HEK293 (cell line): ENCODE measurements around the gene TMED4.
A peak's percentile ranks its signal among the peaks of the same experiment; 100 is the strongest.

ENCODE experiments used
- CTCF ChIA-PET: fragments of 350-600 bp; formaldehyde crosslinking; extraction: SDS; loops from one replicate; lab custom pipeline; 2021; ENCODE audit warnings: antibody characterized with exemption; lab: Yijun Ruan, JAX
- POLR2A ChIA-PET: fragments of 300-600 bp; formaldehyde crosslinking; extraction: SDS; loops from one replicate; lab custom pipeline; 2020; ENCODE audit warnings: antibody characterized with exemption, inconsistent platforms; lab: Yijun Ruan, JAX
- H3K27ac ChIP-seq: fragments of 200-500 bp; sonication (Bioruptor generic); 2 replicates; pipeline ENCODE4 v1.5.1; 2014; ENCODE audit warnings: low read depth, low read length, control low read depth, inconsistent platforms; ENCODE audit errors: extremely low read depth
- H3K36me3 ChIP-seq, 2 experiments: fragments of 200-500 bp in 1 of 2; sonication (Bioruptor generic) in 1 of 2; 1 replicate in 1 of 2; 2 replicates in 1 of 2; pipeline ENCODE4 v1.5.1; 2014 to 2017; ENCODE audit warnings: inconsistent platforms in 2 of 2, low read length in 2 of 2; ENCODE audit not compliant: control insufficient read depth in 2 of 2, insufficient read depth in 1 of 2
- H3K4me1 ChIP-seq: fragments of 200-500 bp; sonication (Bioruptor generic); 2 replicates; pipeline ENCODE4 v1.5.1; 2014; ENCODE audit warnings: mild to moderate bottlenecking, low read length, inconsistent platforms; ENCODE audit not compliant: control insufficient read depth, insufficient read depth
- H3K4me3 ChIP-seq: 2 replicates; pipeline ENCODE4 v1.5.1; 2011; ENCODE audit warnings: low read depth, mild to moderate bottlenecking, control low read depth, low read length, moderate library complexity
- H3K9me3 ChIP-seq: fragments of 200-500 bp; sonication (Bioruptor generic); 2 replicates; pipeline ENCODE4 v1.5.1; 2014; ENCODE audit warnings: low read depth, low read length, inconsistent platforms; ENCODE audit not compliant: control insufficient read depth, insufficient read depth
- KLF1 ChIP-seq: fragments of 450-650 bp; formaldehyde crosslinking; IDR thresholded peaks from 2 replicates; pipeline ENCODE4 v1.5.1; 2016; ENCODE audit warnings: missing biosample characterization, missing genetic modification characterization
- KLF16 ChIP-seq: fragments of 450-650 bp; formaldehyde crosslinking; IDR thresholded peaks from 2 replicates; pipeline ENCODE4 v1.5.1; 2017; ENCODE audit warnings: missing biosample characterization, missing genetic modification characterization
- SCRT2 ChIP-seq: fragments of 450-650 bp; formaldehyde crosslinking; IDR thresholded peaks from 2 replicates; pipeline ENCODE4 v1.5.1; 2016; ENCODE audit warnings: missing biosample characterization, missing genetic modification characterization
- ZFHX2 ChIP-seq: fragments of 450-650 bp; formaldehyde crosslinking; conservative IDR thresholded peaks from 2 replicates; pipeline ENCODE4 v1.5.1; 2016; ENCODE audit warnings: missing biosample characterization, missing genetic modification characterization
- ZFP37 ChIP-seq: fragments of 450-650 bp; formaldehyde crosslinking; IDR thresholded peaks from 2 replicates; pipeline ENCODE4 v1.5.1; 2016; ENCODE audit warnings: missing biosample characterization, missing genetic modification characterization
- ZNF10 ChIP-seq: fragments of 450-650 bp; formaldehyde crosslinking; IDR thresholded peaks from 2 replicates; pipeline ENCODE4 v1.5.1; 2017; ENCODE audit warnings: missing biosample characterization, missing genetic modification characterization
- ZNF114 ChIP-seq: fragments of 450-650 bp; formaldehyde crosslinking; IDR thresholded peaks from 2 replicates; pipeline ENCODE4 v1.5.0; 2017; ENCODE audit warnings: missing biosample characterization, missing genetic modification characterization
- ZNF175 ChIP-seq: fragments of 450-650 bp; formaldehyde crosslinking; IDR thresholded peaks from 2 replicates; pipeline ENCODE4 v1.5.1; 2016; ENCODE audit warnings: missing biosample characterization, missing genetic modification characterization
- ZNF221 ChIP-seq: fragments of 450-650 bp; formaldehyde crosslinking; IDR thresholded peaks from 2 replicates; pipeline ENCODE4 v1.5.1; 2017; ENCODE audit warnings: missing biosample characterization, missing genetic modification characterization, borderline replicate concordance
- ZNF335 ChIP-seq: fragments of 450-650 bp; formaldehyde crosslinking; conservative IDR thresholded peaks from 2 replicates; pipeline ENCODE4 v1.5.1; 2016; ENCODE audit warnings: missing biosample characterization, missing genetic modification characterization
- ZNF404 ChIP-seq: fragments of 450-650 bp; formaldehyde crosslinking; IDR thresholded peaks from 2 replicates; pipeline ENCODE4 v1.5.1; 2017; ENCODE audit warnings: missing biosample characterization, missing genetic modification characterization
- ZNF529 ChIP-seq: fragments of 450-650 bp; formaldehyde crosslinking; IDR thresholded peaks from 2 replicates; pipeline ENCODE4 v1.5.1; 2017; ENCODE audit warnings: missing genetic modification characterization, missing biosample characterization; ENCODE audit not compliant: insufficient replicate concordance
- ZNF549 ChIP-seq: fragments of 450-650 bp; IDR thresholded peaks from 2 replicates; pipeline ENCODE4 v1.5.1; 2018; ENCODE audit warnings: missing biosample characterization, missing genetic modification characterization, mild to moderate bottlenecking, inconsistent platforms, moderate library complexity
- ZNF600 ChIP-seq: fragments of 450-650 bp; formaldehyde crosslinking; IDR thresholded peaks from 2 replicates; pipeline ENCODE4 v1.5.1; 2016; ENCODE audit warnings: missing biosample characterization, missing genetic modification characterization
- ZNF621 ChIP-seq: fragments of 450-650 bp; formaldehyde crosslinking; IDR thresholded peaks from 2 replicates; pipeline ENCODE4 v1.5.1; 2017; ENCODE audit warnings: missing biosample characterization, missing genetic modification characterization
- ZNF629 ChIP-seq: fragments of 450-650 bp; formaldehyde crosslinking; IDR thresholded peaks from 2 replicates; pipeline ENCODE4 v1.5.1; 2017; ENCODE audit warnings: missing biosample characterization, missing genetic modification characterization
- ZNF843 ChIP-seq: fragments of 450-650 bp; formaldehyde crosslinking; IDR thresholded peaks from 2 replicates; pipeline ENCODE4 v1.5.1; 2016; ENCODE audit warnings: missing biosample characterization, missing genetic modification characterization
- ZXDB ChIP-seq: fragments of 450-650 bp; formaldehyde crosslinking; IDR thresholded peaks from 2 replicates; pipeline ENCODE4 v1.5.1; 2016; ENCODE audit warnings: missing biosample characterization, missing genetic modification characterization
- TF ChIP-seq, protein P1 (sequence below): fragments of 450-650 bp; formaldehyde crosslinking; IDR thresholded peaks from 2 replicates; pipeline ENCODE4 v1.5.1; 2016; ENCODE audit warnings: missing biosample characterization, missing genetic modification characterization
- TF ChIP-seq, protein P2 (sequence below): fragments of 450-650 bp; formaldehyde crosslinking; IDR thresholded peaks from 2 replicates; pipeline ENCODE4 v1.5.1; 2017; ENCODE audit warnings: missing biosample characterization, missing genetic modification characterization
- TF ChIP-seq, protein P3 (sequence below): fragments of 450-650 bp; formaldehyde crosslinking; IDR thresholded peaks from 2 replicates; pipeline ENCODE4 v1.5.1; 2016; ENCODE audit warnings: missing biosample characterization, missing genetic modification characterization
- TF ChIP-seq, protein P4 (sequence below): fragments of 450-650 bp; formaldehyde crosslinking; IDR thresholded peaks from 2 replicates; pipeline ENCODE4 v1.5.1; 2016; ENCODE audit warnings: missing biosample characterization, missing genetic modification characterization, borderline replicate concordance
- TF ChIP-seq, protein P5 (sequence below): fragments of 450-650 bp; formaldehyde crosslinking; IDR thresholded peaks from 2 replicates; pipeline ENCODE4 v1.5.1; 2016; ENCODE audit warnings: missing biosample characterization, missing genetic modification characterization
- TF ChIP-seq, protein P6 (sequence below): fragments of 450-650 bp; formaldehyde crosslinking; IDR thresholded peaks from 2 replicates; pipeline ENCODE4 v1.5.1; 2016; ENCODE audit warnings: missing biosample characterization, missing genetic modification characterization
- TF ChIP-seq, protein P7 (sequence below): fragments of 450-650 bp; IDR thresholded peaks from 2 replicates; pipeline ENCODE4 v1.5.1; 2018; ENCODE audit warnings: missing biosample characterization, missing genetic modification characterization

Gene TMED4

DNA sequence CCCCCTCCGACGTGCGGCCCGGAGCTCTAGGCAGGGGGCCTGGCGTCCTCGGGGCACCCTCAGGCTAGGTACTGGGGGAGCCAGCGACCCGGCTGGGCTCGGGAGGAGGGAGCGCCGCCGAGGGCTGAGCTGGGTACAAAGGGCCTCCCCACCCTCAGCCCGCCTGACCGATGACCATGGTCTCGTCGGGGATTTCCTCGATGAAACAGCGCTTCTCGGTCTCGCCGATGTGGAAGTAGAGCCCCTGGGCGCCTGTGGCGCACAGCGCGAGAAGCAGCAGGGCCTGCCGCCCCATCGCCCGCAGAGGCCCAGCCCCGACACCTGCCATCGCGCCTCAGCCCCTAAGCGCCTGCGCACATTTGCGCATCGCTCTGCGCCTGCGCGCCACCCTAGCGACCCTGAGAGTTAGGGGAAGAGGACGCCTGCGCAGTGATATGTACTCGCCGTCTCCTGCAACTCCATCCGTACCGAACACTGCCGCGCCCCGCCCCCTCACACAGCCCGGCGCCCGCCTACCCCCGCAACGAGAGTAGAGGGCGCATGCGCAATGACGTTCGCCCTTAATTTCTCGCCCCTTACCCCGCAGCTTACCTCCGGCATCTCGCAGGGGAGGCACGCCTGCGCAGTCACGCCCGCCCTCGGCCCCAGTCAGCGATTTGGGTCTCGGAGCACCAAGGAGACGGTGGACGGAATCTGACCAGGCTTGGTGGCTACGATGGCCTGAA, at the start of gene TMED4:
Gene TMED4 (minus strand): TSS at position 353 of the 725 bp plus-strand sequence. CDS start 25 bp downstream, at position 328.
- POLR2A ChIA-PET = interaction anchor here (0.6 to 3.1 kb wide), 21 partner anchors 9 to 419 kb away, joined by 3 to 27 read pairs (median 4); partner anchors contain the start of genes DDX56, H2AZ2, NUDCD3 and OGDH
- Histone ChIP-seq H3K36me3 (peaks cover 28 to 35% of the 10 kb centered on the region in 2 experiments), H3K27ac (peak within 1 kb of the TSS; percentile 94), H3K4me1 (no peaks in the 10 kb centered on the region), H3K4me3 (peak within 1 kb of the TSS; percentile 88), H3K9me3 (no peaks in the 10 kb centered on the region)
- CTCF ChIA-PET = interaction anchor here (0.7 to 1.4 kb wide), 5 partner anchors 8 to 1768 kb away, joined by 3 to 5 read pairs (median 3); partner anchors contain the start of gene DDX56
- TF ChIP-seq ZNF404 (no peak), ZNF114 (tag by site-specific recombination) (no peak), ZFHX2 (tag by site-specific recombination) (peak; percentile 92), ZXDB (tag by site-specific recombination) (peak; percentile 81), ZNF549 (no peak), ZNF629 (tag by site-specific recombination) (0 out of 2 replicates have a peak, but pooled peaks have one; percentile 14), SCRT2 (peak; percentile 65; the same call in 1 of the 2 replicates), ZNF10 (tag by site-specific recombination) (no peak), ZNF600 (tag by site-specific recombination) (peak; percentile 63; the same call in 1 of the 2 replicates), ZNF843 (peak; percentile 44; the same call in 1 of the 2 replicates), KLF16 (tag by site-specific recombination) (peak; percentile 67; the same call in 1 of the 2 replicates), KLF1 (peak; percentile 28; the same call in 1 of the 2 replicates), ZNF621 (tag by site-specific recombination) (no peak), ZNF175 (no peak), ZNF221 (tag by site-specific recombination) (no peak), ZFP37 (tag by site-specific recombination) (peak; percentile 93; the same call in 1 of the 2 replicates), ZNF529 (tag by site-specific recombination) (no peak), ZNF335 (tag by site-specific recombination) (peak; percentile 87)
- TF ChIP-seq, protein P1, sequence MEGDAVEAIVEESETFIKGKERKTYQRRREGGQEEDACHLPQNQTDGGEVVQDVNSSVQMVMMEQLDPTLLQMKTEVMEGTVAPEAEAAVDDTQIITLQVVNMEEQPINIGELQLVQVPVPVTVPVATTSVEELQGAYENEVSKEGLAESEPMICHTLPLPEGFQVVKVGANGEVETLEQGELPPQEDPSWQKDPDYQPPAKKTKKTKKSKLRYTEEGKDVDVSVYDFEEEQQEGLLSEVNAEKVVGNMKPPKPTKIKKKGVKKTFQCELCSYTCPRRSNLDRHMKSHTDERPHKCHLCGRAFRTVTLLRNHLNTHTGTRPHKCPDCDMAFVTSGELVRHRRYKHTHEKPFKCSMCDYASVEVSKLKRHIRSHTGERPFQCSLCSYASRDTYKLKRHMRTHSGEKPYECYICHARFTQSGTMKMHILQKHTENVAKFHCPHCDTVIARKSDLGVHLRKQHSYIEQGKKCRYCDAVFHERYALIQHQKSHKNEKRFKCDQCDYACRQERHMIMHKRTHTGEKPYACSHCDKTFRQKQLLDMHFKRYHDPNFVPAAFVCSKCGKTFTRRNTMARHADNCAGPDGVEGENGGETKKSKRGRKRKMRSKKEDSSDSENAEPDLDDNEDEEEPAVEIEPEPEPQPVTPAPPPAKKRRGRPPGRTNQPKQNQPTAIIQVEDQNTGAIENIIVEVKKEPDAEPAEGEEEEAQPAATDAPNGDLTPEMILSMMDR = peak; percentile 45; the same call in 1 of the 2 replicates
- TF ChIP-seq, protein P2, sequence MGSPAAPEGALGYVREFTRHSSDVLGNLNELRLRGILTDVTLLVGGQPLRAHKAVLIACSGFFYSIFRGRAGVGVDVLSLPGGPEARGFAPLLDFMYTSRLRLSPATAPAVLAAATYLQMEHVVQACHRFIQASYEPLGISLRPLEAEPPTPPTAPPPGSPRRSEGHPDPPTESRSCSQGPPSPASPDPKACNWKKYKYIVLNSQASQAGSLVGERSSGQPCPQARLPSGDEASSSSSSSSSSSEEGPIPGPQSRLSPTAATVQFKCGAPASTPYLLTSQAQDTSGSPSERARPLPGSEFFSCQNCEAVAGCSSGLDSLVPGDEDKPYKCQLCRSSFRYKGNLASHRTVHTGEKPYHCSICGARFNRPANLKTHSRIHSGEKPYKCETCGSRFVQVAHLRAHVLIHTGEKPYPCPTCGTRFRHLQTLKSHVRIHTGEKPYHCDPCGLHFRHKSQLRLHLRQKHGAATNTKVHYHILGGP = no peak
- TF ChIP-seq, protein P3, sequence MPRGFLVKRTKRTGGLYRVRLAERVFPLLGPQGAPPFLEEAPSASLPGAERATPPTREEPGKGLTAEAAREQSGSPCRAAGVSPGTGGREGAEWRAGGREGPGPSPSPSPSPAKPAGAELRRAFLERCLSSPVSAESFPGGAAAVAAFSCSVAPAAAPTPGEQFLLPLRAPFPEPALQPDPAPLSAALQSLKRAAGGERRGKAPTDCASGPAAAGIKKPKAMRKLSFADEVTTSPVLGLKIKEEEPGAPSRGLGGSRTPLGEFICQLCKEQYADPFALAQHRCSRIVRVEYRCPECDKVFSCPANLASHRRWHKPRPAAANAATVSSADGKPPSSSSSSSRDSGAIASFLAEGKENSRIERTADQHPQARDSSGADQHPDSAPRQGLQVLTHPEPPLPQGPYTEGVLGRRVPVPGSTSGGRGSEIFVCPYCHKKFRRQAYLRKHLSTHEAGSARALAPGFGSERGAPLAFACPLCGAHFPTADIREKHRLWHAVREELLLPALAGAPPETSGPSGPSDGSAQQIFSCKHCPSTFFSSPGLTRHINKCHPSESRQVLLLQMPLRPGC = no peak; the same call in 1 of the 2 replicates
- TF ChIP-seq, protein P4, sequence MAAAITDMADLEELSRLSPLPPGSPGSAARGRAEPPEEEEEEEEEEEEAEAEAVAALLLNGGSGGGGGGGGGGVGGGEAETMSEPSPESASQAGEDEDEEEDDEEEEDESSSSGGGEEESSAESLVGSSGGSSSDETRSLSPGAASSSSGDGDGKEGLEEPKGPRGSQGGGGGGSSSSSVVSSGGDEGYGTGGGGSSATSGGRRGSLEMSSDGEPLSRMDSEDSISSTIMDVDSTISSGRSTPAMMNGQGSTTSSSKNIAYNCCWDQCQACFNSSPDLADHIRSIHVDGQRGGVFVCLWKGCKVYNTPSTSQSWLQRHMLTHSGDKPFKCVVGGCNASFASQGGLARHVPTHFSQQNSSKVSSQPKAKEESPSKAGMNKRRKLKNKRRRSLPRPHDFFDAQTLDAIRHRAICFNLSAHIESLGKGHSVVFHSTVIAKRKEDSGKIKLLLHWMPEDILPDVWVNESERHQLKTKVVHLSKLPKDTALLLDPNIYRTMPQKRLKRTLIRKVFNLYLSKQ (tag by site-specific recombination) = no peak
- TF ChIP-seq, protein P5, sequence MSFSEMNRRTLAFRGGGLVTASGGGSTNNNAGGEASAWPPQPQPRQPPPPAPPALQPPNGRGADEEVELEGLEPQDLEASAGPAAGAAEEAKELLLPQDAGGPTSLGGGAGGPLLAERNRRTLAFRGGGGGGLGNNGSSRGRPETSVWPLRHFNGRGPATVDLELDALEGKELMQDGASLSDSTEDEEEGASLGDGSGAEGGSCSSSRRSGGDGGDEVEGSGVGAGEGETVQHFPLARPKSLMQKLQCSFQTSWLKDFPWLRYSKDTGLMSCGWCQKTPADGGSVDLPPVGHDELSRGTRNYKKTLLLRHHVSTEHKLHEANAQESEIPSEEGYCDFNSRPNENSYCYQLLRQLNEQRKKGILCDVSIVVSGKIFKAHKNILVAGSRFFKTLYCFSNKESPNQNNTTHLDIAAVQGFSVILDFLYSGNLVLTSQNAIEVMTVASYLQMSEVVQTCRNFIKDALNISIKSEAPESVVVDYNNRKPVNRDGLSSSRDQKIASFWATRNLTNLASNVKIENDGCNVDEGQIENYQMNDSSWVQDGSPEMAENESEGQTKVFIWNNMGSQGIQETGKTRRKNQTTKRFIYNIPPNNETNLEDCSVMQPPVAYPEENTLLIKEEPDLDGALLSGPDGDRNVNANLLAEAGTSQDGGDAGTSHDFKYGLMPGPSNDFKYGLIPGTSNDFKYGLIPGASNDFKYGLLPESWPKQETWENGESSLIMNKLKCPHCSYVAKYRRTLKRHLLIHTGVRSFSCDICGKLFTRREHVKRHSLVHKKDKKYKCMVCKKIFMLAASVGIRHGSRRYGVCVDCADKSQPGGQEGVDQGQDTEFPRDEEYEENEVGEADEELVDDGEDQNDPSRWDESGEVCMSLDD (tag by site-specific recombination) = no peak; the same call in 1 of the 2 replicates
- TF ChIP-seq, protein P6, sequence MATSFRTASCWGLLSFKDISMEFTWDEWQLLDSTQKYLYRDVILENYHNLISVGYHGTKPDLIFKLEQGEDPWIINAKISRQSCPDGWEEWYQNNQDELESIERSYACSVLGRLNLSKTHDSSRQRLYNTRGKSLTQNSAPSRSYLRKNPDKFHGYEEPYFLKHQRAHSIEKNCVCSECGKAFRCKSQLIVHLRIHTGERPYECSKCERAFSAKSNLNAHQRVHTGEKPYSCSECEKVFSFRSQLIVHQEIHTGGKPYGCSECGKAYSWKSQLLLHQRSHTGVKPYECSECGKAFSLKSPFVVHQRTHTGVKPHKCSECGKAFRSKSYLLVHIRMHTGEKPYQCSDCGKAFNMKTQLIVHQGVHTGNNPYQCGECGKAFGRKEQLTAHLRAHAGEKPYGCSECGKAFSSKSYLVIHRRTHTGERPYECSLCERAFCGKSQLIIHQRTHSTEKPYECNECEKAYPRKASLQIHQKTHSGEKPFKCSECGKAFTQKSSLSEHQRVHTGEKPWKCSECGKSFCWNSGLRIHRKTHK (tag by site-specific recombination) = no peak
- TF ChIP-seq, protein P7, sequence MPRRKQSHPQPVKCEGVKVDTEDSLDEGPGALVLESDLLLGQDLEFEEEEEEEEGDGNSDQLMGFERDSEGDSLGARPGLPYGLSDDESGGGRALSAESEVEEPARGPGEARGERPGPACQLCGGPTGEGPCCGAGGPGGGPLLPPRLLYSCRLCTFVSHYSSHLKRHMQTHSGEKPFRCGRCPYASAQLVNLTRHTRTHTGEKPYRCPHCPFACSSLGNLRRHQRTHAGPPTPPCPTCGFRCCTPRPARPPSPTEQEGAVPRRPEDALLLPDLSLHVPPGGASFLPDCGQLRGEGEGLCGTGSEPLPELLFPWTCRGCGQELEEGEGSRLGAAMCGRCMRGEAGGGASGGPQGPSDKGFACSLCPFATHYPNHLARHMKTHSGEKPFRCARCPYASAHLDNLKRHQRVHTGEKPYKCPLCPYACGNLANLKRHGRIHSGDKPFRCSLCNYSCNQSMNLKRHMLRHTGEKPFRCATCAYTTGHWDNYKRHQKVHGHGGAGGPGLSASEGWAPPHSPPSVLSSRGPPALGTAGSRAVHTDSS (tag by site-specific recombination) = no peak
